ENCODE data around the gene ALPK1. TPM values are rescaled to one million over a fixed set of nuclear protein-coding genes. Genes with fewer than 3 reads are reported as not detected.

The ALPK1 gene
- total and polyA plus RNA-seq, 2 donors (not counting 1 experiment from before 2014, with no cell fraction given): 5.5 to 27.2 TPM

DNA sequence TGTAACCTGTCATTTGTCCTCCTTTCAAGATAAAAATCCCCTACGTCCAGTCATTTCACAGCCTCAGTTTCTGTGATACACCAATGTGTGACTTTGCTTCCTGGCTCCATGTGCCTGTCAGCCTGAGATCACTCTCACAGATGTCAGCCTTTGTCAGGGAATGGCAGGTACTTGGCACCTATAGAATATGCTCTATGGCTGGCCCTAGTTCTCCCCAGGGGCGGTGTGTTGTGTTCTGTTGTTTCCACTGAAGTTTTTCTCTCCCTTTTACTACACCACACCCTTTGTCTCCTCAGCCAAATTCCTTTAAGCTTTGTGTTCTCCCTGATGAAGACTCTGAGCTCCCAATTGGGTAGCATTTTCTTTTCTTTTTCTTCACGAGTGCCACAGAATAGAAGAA is 81.7 kb downstream of the ALPK1 start:
- Histone ChIP-seq H3K79me2 (ENCODE audit: control insufficient read depth, insufficient read depth, low read length) (no peaks in the 10 kb centered on the region), H3K4me2 (replicated peaks; ENCODE audit: low read depth, low read length, poor library complexity, severe bottlenecking) (no peak overlapping the region), H3K9ac (ENCODE audit: low read length) (no peak overlapping the region), H2AFZ (ENCODE audit: insufficient read depth, low read depth, low read length, poor library complexity, severe bottlenecking) (no peak overlapping the region), H3K4me3 (ENCODE audit: control extremely low read depth in 1 of 5, extremely low read depth in 1 of 5, insufficient read depth in 1 of 5, low read depth in 2 of 5, low read length in 4 of 5) (no peak overlapping the region), H3K9me3 (ENCODE audit: control extremely low read depth in 1 of 3, control insufficient read depth in 2 of 3, insufficient read depth in 1 of 3, low read length in 2 of 3) (no peaks in the 10 kb centered on the region), H3K27me3 (replicated peaks in 1 of 4; ENCODE audit: control extremely low read depth in 1 of 4, control insufficient read depth in 3 of 4, insufficient read depth in 4 of 4, low read length in 3 of 4) (no peaks in the 10 kb centered on the region), H3K27ac (ENCODE audit: low read length in 2 of 2) (no peak overlapping the region), H3K36me3 (replicated peaks in 1 of 2; ENCODE audit: control extremely low read depth in 1 of 2, control insufficient read depth in 1 of 2, extremely low read depth in 1 of 2, insufficient read depth in 2 of 2, low read length in 1 of 2) (peaks cover 0 to 4% of the 10 kb centered on the region in 2 experiments), H3K4me1 (ENCODE audit: control insufficient read depth in 2 of 2, insufficient read depth in 2 of 2, low read length in 2 of 2) (peaks cover 9 to 20% of the 10 kb centered on the region in 2 donors), H4K20me1 (ENCODE audit: control insufficient read depth, insufficient read depth, low read length, poor library complexity, severe bottlenecking) (no peaks in the 10 kb centered on the region)
- no peak for DNase-seq
- intact Hi-C loops (cut with micrococcal nuclease): no loop called here
- Mint-ChIP-seq H3K4me1 (peaks cover 29% of the 10 kb centered on the region), H3K27me3 (no peaks in the 10 kb centered on the region), H3K27ac (no peak overlapping the region), H3K9me3 (ENCODE audit: insufficient read depth) (no peaks in the 10 kb centered on the region), H3K4me3 (no peak overlapping the region)
- ChIA-PET CTCF (no interaction called here), POLR2A (no interaction called here)
- ATAC-seq (ENCODE audit: low read depth): no peak
- 80% methylated on average over 1 of the region's 3 CpGs for WGBS (ENCODE audit: insufficient coverage)
- no peak for TF ChIP-seq EZH2 (IDR thresholded peaks at IDR 0.05; ENCODE audit: borderline replicate concordance, insufficient read depth, low read depth, low read length, poor library complexity, severe bottlenecking)
- TF ChIP-seq, protein P1, sequence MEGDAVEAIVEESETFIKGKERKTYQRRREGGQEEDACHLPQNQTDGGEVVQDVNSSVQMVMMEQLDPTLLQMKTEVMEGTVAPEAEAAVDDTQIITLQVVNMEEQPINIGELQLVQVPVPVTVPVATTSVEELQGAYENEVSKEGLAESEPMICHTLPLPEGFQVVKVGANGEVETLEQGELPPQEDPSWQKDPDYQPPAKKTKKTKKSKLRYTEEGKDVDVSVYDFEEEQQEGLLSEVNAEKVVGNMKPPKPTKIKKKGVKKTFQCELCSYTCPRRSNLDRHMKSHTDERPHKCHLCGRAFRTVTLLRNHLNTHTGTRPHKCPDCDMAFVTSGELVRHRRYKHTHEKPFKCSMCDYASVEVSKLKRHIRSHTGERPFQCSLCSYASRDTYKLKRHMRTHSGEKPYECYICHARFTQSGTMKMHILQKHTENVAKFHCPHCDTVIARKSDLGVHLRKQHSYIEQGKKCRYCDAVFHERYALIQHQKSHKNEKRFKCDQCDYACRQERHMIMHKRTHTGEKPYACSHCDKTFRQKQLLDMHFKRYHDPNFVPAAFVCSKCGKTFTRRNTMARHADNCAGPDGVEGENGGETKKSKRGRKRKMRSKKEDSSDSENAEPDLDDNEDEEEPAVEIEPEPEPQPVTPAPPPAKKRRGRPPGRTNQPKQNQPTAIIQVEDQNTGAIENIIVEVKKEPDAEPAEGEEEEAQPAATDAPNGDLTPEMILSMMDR (IDR thresholded peaks at IDR 0.05): no peak

DNA sequence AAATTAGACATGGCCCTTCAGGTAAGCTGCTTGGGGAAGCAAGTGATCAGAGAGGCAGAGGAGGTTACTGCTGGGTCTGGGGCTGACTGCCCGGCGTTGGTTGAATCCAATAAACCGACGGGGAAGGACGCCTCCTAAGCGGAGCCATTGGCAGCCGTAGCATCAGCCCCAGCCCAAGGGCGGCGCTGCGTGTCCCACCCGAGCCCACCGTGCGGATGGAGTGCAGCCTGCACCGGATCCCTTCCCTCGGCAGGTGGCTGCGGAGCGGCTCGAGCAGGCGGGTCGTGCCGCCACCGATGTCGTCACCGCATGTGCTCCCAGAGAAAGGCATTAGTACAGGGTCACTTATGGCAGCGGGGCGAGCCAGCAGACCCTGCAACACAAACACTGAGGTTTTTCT is 82.1 kb downstream of the ALPK1 start:
- Histone ChIP-seq H3K4me2 (replicated peaks; ENCODE audit: low read depth, low read length, poor library complexity, severe bottlenecking) (no peak overlapping the region), H3K27ac (ENCODE audit: low read length in 2 of 2) (no peak overlapping the region), H3K4me1 (ENCODE audit: control insufficient read depth in 2 of 2, insufficient read depth in 2 of 2, low read length in 2 of 2) (peaks cover 9 to 20% of the 10 kb centered on the region in 2 donors), H3K79me2 (ENCODE audit: control insufficient read depth, insufficient read depth, low read length) (no peaks in the 10 kb centered on the region), H4K20me1 (ENCODE audit: control insufficient read depth, insufficient read depth, low read length, poor library complexity, severe bottlenecking) (no peaks in the 10 kb centered on the region), H3K9me3 (ENCODE audit: control extremely low read depth in 1 of 3, control insufficient read depth in 2 of 3, insufficient read depth in 1 of 3, low read length in 2 of 3) (no peaks in the 10 kb centered on the region), H3K9ac (ENCODE audit: low read length) (no peak overlapping the region), H3K36me3 (replicated peaks in 1 of 2; ENCODE audit: control extremely low read depth in 1 of 2, control insufficient read depth in 1 of 2, extremely low read depth in 1 of 2, insufficient read depth in 2 of 2, low read length in 1 of 2) (peaks cover 0 to 4% of the 10 kb centered on the region in 2 experiments), H2AFZ (ENCODE audit: insufficient read depth, low read depth, low read length, poor library complexity, severe bottlenecking) (no peak overlapping the region), H3K4me3 (ENCODE audit: control extremely low read depth in 1 of 5, extremely low read depth in 1 of 5, insufficient read depth in 1 of 5, low read depth in 2 of 5, low read length in 4 of 5) (no peak overlapping the region), H3K27me3 (replicated peaks in 1 of 4; ENCODE audit: control extremely low read depth in 1 of 4, control insufficient read depth in 3 of 4, insufficient read depth in 4 of 4, low read length in 3 of 4) (no peaks in the 10 kb centered on the region)
- ATAC-seq (ENCODE audit: low read depth) (no peak), DNase-seq (no peak)
- CTCF ChIA-PET: no interaction called here
- H3K9me3 Mint-ChIP-seq (ENCODE audit: insufficient read depth): no peaks in the 10 kb centered on the region
- H3K4me3 Mint-ChIP-seq: no peak overlapping the region
- no peak overlapping the region for H3K27ac Mint-ChIP-seq
- peaks cover 29% of the 10 kb centered on the region for H3K4me1 Mint-ChIP-seq
- H3K27me3 Mint-ChIP-seq: no peaks in the 10 kb centered on the region
- POLR2A ChIA-PET: no interaction called here
- intact Hi-C loops (cut with micrococcal nuclease): no loop called here
- over 99% methylated on average over 21 of the region's 26 CpGs for WGBS (ENCODE audit: insufficient coverage)
- no peak for TF ChIP-seq EZH2 (IDR thresholded peaks at IDR 0.05; ENCODE audit: borderline replicate concordance, insufficient read depth, low read depth, low read length, poor library complexity, severe bottlenecking)
- TF ChIP-seq, protein P1 (IDR thresholded peaks at IDR 0.05): no peak
